Ascending aorta (tissue), 2 donors: Measurements from ENCODE around the gene ASIC4. TPM values are rescaled to one million over a fixed set of nuclear protein-coding genes. Genes with fewer than 3 reads are reported as not detected.

ENCODE experiments used
- DNase-seq, 2 donors: peaks; one replicate each; pipeline ENCODE4 v3.0.0-alpha.2; 2019; ENCODE audit warnings: low spot score in 2 of 2
- H3K27ac ChIP-seq, 2 donors: fragments of 200-600 bp; sonication (generic); one replicate each; pipeline ENCODE4 v1.5.1; 2016 to 2017; ENCODE audit warnings: mild to moderate bottlenecking in 1 of 2
- H3K27me3 ChIP-seq: fragments of 200-600 bp; sonication (generic); one replicate; pipeline ENCODE4 v1.5.1; 2017
- H3K36me3 ChIP-seq, 2 donors: fragments of 200-600 bp; sonication (generic); one replicate each; pipeline ENCODE4 v1.5.1; 2016
- H3K4me1 ChIP-seq, 2 donors: fragments of 200-600 bp; sonication (generic); one replicate each; pipeline ENCODE4 v1.5.1; 2016 to 2017; ENCODE audit warnings: mild to moderate bottlenecking in 1 of 2
- H3K4me3 ChIP-seq, 2 donors: fragments of 200-600 bp; sonication (generic); one replicate each; pipeline ENCODE4 v1.5.1; 2016 to 2017; ENCODE audit warnings: mild to moderate bottlenecking in 1 of 2
- H3K9me3 ChIP-seq, 2 donors: fragments of 200-600 bp; sonication (generic); one replicate each; pipeline ENCODE4 v1.5.1; 2016
- intact Hi-C: fragments of 100-400 bp; cut with DNase I; formaldehyde crosslinking; loops from one replicate; pipeline ENCODE4 v1.15.1; 2023
- total RNA-seq: library from RNA; depleted of rRNA; stranded (reverse); fragments of >200 nt; gene quantifications from one replicate; pipeline ENCODE4 v1.1.0, GENCODE V29; 2016
- TF ChIP-seq, protein P1 (sequence below), 3 experiments: fragments of 200-600 bp in 2 of 3; fragments of 450-650 bp in 1 of 3; sonication (generic) in 2 of 3; IDR thresholded peaks; one replicate each; pipeline ENCODE4 v1.5.1; 2016 to 2019; ENCODE audit warnings: antibody characterized with exemption in 3 of 3, mild to moderate bottlenecking in 1 of 3, moderate library complexity in 1 of 3

Gene ASIC4, protein sequence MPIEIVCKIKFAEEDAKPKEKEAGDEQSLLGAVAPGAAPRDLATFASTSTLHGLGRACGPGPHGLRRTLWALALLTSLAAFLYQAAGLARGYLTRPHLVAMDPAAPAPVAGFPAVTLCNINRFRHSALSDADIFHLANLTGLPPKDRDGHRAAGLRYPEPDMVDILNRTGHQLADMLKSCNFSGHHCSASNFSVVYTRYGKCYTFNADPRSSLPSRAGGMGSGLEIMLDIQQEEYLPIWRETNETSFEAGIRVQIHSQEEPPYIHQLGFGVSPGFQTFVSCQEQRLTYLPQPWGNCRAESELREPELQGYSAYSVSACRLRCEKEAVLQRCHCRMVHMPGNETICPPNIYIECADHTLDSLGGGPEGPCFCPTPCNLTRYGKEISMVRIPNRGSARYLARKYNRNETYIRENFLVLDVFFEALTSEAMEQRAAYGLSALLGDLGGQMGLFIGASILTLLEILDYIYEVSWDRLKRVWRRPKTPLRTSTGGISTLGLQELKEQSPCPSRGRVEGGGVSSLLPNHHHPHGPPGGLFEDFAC
- total RNA-seq, result not detected

DNA sequence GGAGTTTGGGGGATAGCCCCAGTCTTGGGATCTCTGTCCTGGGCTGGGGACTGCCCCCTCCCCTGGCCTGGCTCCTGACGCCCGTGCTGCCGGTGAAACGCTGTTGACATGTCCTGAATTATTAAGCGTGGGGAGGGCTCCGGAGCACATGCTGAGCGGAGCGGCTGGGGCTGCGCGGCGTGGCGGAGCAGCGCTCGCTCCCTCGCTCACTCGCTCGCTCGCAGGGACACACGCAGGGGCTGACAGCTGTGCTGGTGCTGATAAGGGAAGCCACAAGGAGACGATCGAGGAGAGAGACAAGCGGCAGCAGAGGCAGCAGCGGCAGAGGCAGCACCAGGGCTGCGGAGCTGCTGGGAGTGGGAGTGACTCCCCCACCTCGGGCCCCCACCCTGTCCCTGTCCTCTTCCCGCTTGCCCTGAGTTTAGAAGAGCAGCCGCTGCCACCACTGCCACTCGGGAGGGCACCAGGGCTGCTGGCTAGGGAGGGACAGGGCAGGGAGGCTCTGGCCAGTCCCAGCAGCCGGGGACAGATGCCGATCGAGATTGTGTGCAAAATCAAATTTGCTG is at the start of gene ASIC4:
ASIC4 (plus strand) TSS at position 287 of the 566 bp plus-strand sequence; CDS start at position 530, 243 bp downstream.
- TF ChIP-seq, protein P1, sequence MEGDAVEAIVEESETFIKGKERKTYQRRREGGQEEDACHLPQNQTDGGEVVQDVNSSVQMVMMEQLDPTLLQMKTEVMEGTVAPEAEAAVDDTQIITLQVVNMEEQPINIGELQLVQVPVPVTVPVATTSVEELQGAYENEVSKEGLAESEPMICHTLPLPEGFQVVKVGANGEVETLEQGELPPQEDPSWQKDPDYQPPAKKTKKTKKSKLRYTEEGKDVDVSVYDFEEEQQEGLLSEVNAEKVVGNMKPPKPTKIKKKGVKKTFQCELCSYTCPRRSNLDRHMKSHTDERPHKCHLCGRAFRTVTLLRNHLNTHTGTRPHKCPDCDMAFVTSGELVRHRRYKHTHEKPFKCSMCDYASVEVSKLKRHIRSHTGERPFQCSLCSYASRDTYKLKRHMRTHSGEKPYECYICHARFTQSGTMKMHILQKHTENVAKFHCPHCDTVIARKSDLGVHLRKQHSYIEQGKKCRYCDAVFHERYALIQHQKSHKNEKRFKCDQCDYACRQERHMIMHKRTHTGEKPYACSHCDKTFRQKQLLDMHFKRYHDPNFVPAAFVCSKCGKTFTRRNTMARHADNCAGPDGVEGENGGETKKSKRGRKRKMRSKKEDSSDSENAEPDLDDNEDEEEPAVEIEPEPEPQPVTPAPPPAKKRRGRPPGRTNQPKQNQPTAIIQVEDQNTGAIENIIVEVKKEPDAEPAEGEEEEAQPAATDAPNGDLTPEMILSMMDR (IDR thresholded peaks at IDR 0.05), result no peak
- DNase-seq, result no peak
- intact Hi-C loops, result no loop called here
- Histone ChIP-seq H3K36me3 (no peaks in the 10 kb centered on the region), H3K9me3 (no peaks in the 10 kb centered on the region), H3K27me3 (peaks cover 27% of the 10 kb centered on the region), H3K4me3 (no peak within 1 kb of the TSS), H3K27ac (no peak within 1 kb of the TSS), H3K4me1 (peaks cover 0 to 16% of the 10 kb centered on the region in 2 donors)

DNA sequence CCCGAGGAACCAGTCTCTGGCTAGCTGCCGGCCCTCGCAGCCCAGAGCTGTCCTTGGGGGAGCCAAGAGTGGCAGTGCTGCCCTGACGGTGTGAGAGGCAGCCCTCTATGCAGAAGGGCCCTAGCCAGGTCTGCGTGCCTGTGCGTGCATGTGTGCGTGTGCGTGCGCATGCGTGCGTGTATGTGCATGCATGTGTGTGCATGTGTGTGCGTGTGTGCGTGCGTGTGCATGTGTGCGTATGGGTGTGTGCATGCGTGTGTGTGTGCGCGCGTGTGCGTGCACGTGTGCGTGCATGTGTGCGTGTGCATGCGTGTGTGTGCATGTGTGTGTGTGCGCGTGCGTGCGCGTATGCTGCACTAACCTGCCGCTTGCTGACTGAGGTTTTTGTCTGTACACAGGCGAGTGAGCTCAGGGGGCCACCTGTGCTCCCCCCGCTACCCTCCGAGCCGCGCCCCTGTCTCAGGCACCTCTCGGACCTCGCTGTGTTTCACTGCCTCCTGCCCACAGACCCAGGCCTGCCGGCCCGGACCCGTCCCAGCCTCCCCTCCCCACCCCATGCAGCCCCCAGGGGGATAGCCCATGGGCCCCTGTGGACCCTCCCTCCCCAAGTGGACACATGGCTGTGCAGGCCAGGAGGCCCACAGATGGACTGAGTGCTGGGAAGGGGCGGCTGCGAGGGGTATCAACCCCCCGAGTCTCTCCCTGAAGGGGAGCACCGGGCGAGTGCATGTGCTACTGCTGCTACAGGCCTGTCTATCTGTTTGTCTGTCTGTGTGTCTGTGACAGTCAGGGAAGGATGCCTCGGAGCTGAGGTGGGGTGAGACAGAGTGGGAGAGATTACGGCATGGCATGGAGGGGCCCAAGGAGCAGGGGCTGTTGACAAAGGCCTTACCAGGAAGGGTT is 48.4 kb upstream of the ASIC4 start:
- H3K9me3 ChIP-seq, result no peaks in the 10 kb centered on the region
- H3K4me3 ChIP-seq, result no peak overlapping the region
- peak overlapping the region in 1 of 2 donors; percentile 91 for H3K27ac ChIP-seq
- no peaks in the 10 kb centered on the region for H3K27me3 ChIP-seq
- DNase-seq, result no peak
- TF ChIP-seq, protein P1 (IDR thresholded peaks at IDR 0.05), result no peak
- H3K36me3 ChIP-seq, result peaks cover 83 to 87% of the 10 kb centered on the region in 2 donors
- intact Hi-C loops, result no loop called here
- H3K4me1 ChIP-seq, result peaks cover 12 to 36% of the 10 kb centered on the region in 2 donors

DNA sequence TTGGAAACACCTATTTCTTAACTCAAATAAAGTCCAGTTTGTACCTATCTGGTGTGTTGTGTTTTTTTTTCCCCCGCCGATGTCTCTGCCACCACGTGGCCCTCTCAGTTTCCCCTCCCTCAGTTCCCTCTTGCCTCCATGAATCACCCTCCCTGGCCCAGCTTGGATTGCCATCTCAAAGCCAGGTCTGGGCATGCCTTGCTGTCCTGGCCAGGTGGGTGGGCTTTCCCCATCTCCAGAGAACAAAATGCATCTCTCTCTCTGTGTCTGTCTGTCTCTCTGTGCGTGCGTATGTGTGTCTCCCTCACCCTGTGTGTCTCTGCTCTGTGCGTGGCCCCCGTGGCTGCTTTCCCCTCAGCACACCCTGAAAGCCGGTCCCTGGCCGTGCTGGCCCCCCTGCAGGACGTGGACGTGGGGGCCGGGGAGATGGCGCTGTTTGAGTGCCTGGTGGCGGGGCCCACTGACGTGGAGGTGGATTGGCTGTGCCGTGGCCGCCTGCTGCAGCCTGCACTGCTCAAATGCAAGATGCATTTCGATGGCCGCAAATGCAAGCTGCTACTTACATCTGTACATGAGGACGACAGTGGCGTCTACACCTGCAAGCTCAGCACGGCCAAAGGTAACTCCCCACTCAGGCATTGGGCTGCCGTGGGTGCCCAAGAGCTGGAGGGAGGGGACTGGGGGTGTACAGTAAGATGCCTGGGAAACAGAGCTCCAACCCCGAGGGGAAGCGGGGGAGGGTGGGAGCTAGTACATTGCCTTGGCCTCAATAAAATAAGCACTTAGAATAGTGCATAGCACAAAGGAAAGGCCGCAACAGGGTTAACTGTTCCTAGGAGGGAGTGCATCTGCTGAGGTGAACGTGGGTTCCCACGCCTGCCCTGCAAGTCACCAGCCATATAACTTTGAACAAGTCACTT is 47.2 kb upstream of the ASIC4 start:
- TF ChIP-seq, protein P1 (IDR thresholded peaks at IDR 0.05), result no peak

DNA sequence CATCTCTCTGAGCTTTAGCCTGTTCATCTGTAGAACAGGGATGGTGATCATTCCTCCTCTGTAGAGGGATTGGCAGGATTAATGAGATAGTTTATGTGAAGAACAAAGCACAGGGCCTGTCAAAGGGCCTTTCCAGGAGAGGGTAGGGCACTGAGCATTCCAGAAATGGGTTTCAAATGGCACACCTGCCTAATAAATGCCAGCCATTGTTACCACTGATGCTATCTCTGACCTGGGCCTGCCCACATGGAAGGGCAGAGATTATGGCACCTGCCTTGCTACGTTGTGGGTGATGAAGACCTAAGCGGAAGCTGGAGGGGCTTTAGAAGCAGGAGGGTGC is 46.6 kb upstream of the ASIC4 start:
- Histone ChIP-seq H3K9me3 (no peaks in the 10 kb centered on the region), H3K4me3 (no peak overlapping the region), H3K36me3 (peaks cover 89 to 93% of the 10 kb centered on the region in 2 donors), H3K27me3 (no peaks in the 10 kb centered on the region), H3K4me1 (peaks cover 3 to 22% of the 10 kb centered on the region in 2 donors), H3K27ac (peak overlapping the region in 1 of 2 donors; percentile 73)
- TF ChIP-seq, protein P1 (IDR thresholded peaks at IDR 0.05), result no peak
- intact Hi-C loops, result no loop called here
- no peak for DNase-seq

More for the DNA sequence above, 47.2 kb upstream of the ASIC4 start:
- Histone ChIP-seq H3K9me3 (no peaks in the 10 kb centered on the region), H3K27me3 (no peaks in the 10 kb centered on the region), H3K36me3 (peaks cover 87 to 92% of the 10 kb centered on the region in 2 donors), H3K4me3 (no peak overlapping the region), H3K4me1 (peaks cover 3 to 24% of the 10 kb centered on the region in 2 donors), H3K27ac (peak overlapping the region in 1 of 2 donors; percentile 73)
- no peak for DNase-seq
- intact Hi-C loops, result no loop called here
